Right atrium auricular region (tissue), 2 donors: ENCODE results near the gene RUNX2. TPM values are rescaled to one million over a fixed set of nuclear protein-coding genes. Genes with fewer than 3 reads are reported as not detected.

ENCODE experiments used
- DNase-seq: peaks from one replicate; pipeline ENCODE4 v3.0.0-alpha.2; 2019; ENCODE audit warnings: low spot score
- H3K27ac ChIP-seq, 2 donors: fragments of 200-600 bp; sonication (generic); 1 replicate in 1 of 2; 2 replicates in 1 of 2; pipeline ENCODE4 v1.5.1; 2016 to 2019
- H3K27me3 ChIP-seq, 2 donors: fragments of 200-600 bp; sonication (generic); one replicate each; pipeline versions ENCODE4 v1.5.1 to v1.6.0; 2017 to 2019
- H3K36me3 ChIP-seq: fragments of 200-600 bp; sonication (generic); one replicate; pipeline ENCODE4 v1.5.1; 2016
- H3K4me1 ChIP-seq, 2 donors: fragments of 200-600 bp; sonication (generic); one replicate each; pipeline versions ENCODE4 v1.5.1 to v1.6.0; 2017 to 2019
- H3K4me3 ChIP-seq, 2 donors: fragments of 200-600 bp; sonication (generic); 1 replicate in 1 of 2; 2 replicates in 1 of 2; pipeline ENCODE4 v1.5.1; 2017 to 2019; ENCODE audit warnings: mild to moderate bottlenecking in 1 of 2, moderate library complexity in 1 of 2
- H3K9me3 ChIP-seq, 2 donors: fragments of 200-600 bp; sonication (generic); one replicate each; pipeline ENCODE4 v1.5.1; 2019
- CTCF ChIP-seq, 2 donors: fragments of 200-600 bp; sonication (generic); IDR thresholded peaks; one replicate each; pipeline ENCODE4 v1.5.1; 2019; ENCODE audit warnings: antibody characterized with exemption in 2 of 2
- total RNA-seq, 2 donors: library from RNA; depleted of rRNA; stranded (reverse); fragments of >200 nt; gene quantifications; one replicate each; pipeline ENCODE4 v1.1.0, GENCODE V29; 2016

Gene RUNX2
- total RNA-seq, 2 donors from 2014 or later = 0.55 to 0.85 TPM

- DNase-seq = no peak
These were observed 238.8 kb downstream of the RUNX2 start for GRCh38 chr6:45566882-45567281.

GRCh38 chr6:45567879-45568278, 239.7 kb downstream of the RUNX2 start:
- no peak overlapping the region for H3K4me3 ChIP-seq
- H3K27me3 ChIP-seq = no peaks in the 10 kb centered on the region
- H3K4me1 ChIP-seq = peaks cover 0 to 17% of the 10 kb centered on the region in 2 donors
- no peak for TF ChIP-seq CTCF (IDR thresholded peaks at IDR 0.05)
- no peak for DNase-seq
- H3K36me3 ChIP-seq = no peaks in the 10 kb centered on the region
- H3K27ac ChIP-seq = no peak overlapping the region
- no peaks in the 10 kb centered on the region for H3K9me3 ChIP-seq

More at GRCh38 chr6:45566882-45567281, 238.8 kb downstream of the RUNX2 start:
- H3K4me1 ChIP-seq = peaks cover 0 to 18% of the 10 kb centered on the region in 2 donors
- no peaks in the 10 kb centered on the region for H3K27me3 ChIP-seq
- no peak overlapping the region for H3K4me3 ChIP-seq
- H3K36me3 ChIP-seq = no peaks in the 10 kb centered on the region
- H3K27ac ChIP-seq = no peak overlapping the region
- no peak for TF ChIP-seq CTCF (IDR thresholded peaks at IDR 0.05)
- H3K9me3 ChIP-seq = no peaks in the 10 kb centered on the region

DNA sequence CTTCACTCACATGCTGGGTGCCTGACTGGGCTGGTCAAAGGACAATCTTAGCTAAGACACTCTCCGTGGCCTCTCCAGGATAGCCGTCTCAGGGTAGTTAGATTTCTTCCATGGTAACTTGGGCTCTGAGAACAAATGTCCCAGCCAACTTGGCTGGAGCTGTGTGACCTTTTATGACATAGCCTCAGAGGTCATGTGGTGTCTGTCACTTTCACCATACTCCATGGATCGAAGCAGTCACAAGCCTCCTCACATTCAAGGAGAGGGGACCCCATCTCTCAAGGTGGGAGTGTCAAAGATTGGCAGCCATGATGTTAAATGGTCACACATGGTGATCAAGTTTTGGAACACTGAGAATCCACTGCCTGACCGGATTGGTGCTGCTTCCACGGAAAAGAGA, 240.5 kb downstream of the RUNX2 start:
- no peaks in the 10 kb centered on the region for H3K36me3 ChIP-seq
- no peak overlapping the region for H3K4me3 ChIP-seq
- peaks cover 0 to 10% of the 10 kb centered on the region in 2 donors for H3K4me1 ChIP-seq
- DNase-seq = no peak
- H3K27me3 ChIP-seq = no peaks in the 10 kb centered on the region
- TF ChIP-seq CTCF (IDR thresholded peaks at IDR 0.05) = no peak
- no peaks in the 10 kb centered on the region for H3K9me3 ChIP-seq
- H3K27ac ChIP-seq = no peak overlapping the region

DNA sequence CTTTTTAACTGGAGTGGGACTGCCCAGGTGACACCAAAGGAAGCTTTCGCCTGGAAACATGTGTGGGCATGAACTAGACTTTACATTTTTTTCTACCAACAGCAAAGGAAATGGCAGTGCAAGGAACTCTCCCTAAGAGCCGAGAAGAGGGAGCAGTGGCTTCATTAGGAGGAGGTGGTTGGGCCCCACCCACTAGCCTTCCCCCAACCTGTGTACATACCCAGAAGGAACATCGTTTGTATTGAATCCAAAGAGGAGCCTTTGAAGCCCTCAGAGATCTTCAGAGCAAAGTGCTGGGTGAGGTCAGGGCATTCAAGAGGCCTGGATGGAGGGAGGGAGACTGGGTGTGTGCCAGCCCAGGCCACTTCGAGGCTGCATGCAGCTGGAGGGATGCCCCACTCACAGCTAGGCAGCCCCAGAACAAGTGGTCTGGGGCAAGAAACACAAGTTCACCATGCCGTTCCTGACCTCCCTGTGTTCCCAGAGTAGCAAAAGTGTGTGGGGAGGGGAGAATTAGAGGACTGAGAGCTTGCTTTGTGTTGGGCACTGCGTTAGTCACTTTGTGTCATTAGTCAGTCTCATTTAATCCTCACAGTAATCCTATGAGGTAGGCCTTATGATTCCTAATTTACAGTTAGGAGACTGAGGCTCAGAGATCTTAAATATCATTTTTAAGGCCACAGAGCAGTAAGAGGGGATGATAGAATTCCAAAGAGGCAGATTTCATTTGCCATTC, 241.2 kb downstream of the RUNX2 start:
- Histone ChIP-seq H3K4me3 (no peak overlapping the region), H3K9me3 (no peaks in the 10 kb centered on the region), H3K4me1 (peaks cover 0 to 4% of the 10 kb centered on the region in 2 donors), H3K27ac (no peak overlapping the region), H3K36me3 (no peaks in the 10 kb centered on the region), H3K27me3 (no peaks in the 10 kb centered on the region)
- TF ChIP-seq CTCF (IDR thresholded peaks at IDR 0.05) = no peak
- DNase-seq = no peak

DNA sequence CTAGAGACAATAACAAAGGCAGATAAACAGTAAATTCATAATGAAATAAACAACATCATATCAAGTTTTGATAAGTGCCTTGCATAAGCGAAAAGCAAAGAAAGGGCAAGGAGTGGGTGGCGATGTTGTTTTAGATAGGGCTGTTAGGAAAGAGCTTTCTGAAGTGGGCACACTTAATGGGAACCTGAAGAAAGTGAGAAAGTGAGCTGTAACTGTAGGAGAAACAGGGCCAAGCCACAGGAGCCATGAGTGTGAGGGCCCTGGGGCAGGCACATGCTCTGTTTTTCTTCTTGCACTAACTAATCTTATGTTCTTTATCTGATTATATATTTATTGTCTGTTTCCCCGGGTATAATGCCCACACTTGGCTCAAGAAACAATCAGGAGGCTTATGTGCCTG, 243.0 kb downstream of the RUNX2 start:
- no peak for DNase-seq
- H3K27ac ChIP-seq = no peak overlapping the region
- no peaks in the 10 kb centered on the region for H3K27me3 ChIP-seq
- no peaks in the 10 kb centered on the region for H3K4me1 ChIP-seq
- no peaks in the 10 kb centered on the region for H3K9me3 ChIP-seq
- no peak overlapping the region for H3K4me3 ChIP-seq
- no peak for TF ChIP-seq CTCF (IDR thresholded peaks at IDR 0.05)
- H3K36me3 ChIP-seq = no peaks in the 10 kb centered on the region

- H3K36me3 ChIP-seq = no peaks in the 10 kb centered on the region
- no peak for DNase-seq
- H3K4me1 ChIP-seq = peaks cover 0 to 6% of the 10 kb centered on the region in 2 donors
- TF ChIP-seq CTCF (IDR thresholded peaks at IDR 0.05) = no peak
- H3K27me3 ChIP-seq = no peaks in the 10 kb centered on the region
- H3K9me3 ChIP-seq = no peaks in the 10 kb centered on the region
- no peak overlapping the region for H3K4me3 ChIP-seq
- no peak overlapping the region for H3K27ac ChIP-seq
These were observed 244.7 kb downstream of the RUNX2 start for GRCh38 chr6:45572833-45573232.
